ENCODE results near the gene PTPRG.

GRCh38 chr3:62193586-62194345 is 632.4 kb downstream of the PTPRG start:
- TF ChIP-seq CTCF (IDR thresholded peaks at IDR 0.05; ENCODE audit: insufficient read depth, low read depth, low read length) (no peak), EZH2 (IDR thresholded peaks at IDR 0.05; ENCODE audit: insufficient read depth, low read length) (no peak)
